Astrocyte (in vitro differentiated cells and primary cell): ENCODE data around the gene OSBPL6.

Source experiments
- CTCF ChIP-seq: IDR thresholded peaks from 2 replicates; pipeline ENCODE4 v1.5.1; 2011; ENCODE audit warnings: low read depth, mild to moderate bottlenecking, inconsistent platforms, low read length, moderate library complexity; ENCODE audit not compliant: insufficient read depth
- EZH2 ChIP-seq: IDR thresholded peaks from 2 replicates; pipeline ENCODE4 v1.6.1; 2012; ENCODE audit warnings: mild to moderate bottlenecking, low read length, inconsistent platforms; ENCODE audit not compliant: insufficient read depth

- no peak for TF ChIP-seq CTCF
- no peak for TF ChIP-seq EZH2
Observed at GRCh38 chr2:178273787-178274360, 79.6 kb downstream of the OSBPL6 start.
